Activated CD4-positive, alpha-beta T cell treated with anti-CD3 and anti-CD28 coated beads, Interleukin-2, amount 10 ng/mL, durations not matched to agents 7 days and 5 days (primary cell): Measurements from ENCODE around the gene FAR2. TPM values are rescaled to one million over a fixed set of nuclear protein-coding genes. Genes with fewer than 3 reads are reported as not detected.
A peak's percentile ranks its signal among the peaks of the same experiment; 100 is the strongest.

Experiments used
- CTCF ChIA-PET: fragments of 350-600 bp; sonication (Branson Sonifier 250); formaldehyde crosslinking; loops from one replicate; lab custom pipeline; 2021; ENCODE audit warnings: antibody characterized with exemption; lab: Charles Lee
- POLR2A ChIA-PET: fragments of 350-600 bp; sonication (Branson Sonifier 250); formaldehyde crosslinking; loops from one replicate; lab custom pipeline; 2021; ENCODE audit warnings: antibody characterized with exemption; lab: Charles Lee
- DNase-seq: peaks from one replicate; pipeline ENCODE4 v3.0.0-alpha.2; 2020
- H3K27ac Mint-ChIP-seq: one replicate; pipeline ENCODE4 v1.8.0; 2021; ENCODE audit warnings: mild to moderate bottlenecking, moderate library complexity, mixed read lengths
- H3K27me3 Mint-ChIP-seq: one replicate; pipeline ENCODE4 v1.8.0; 2021; ENCODE audit warnings: mixed read lengths
- H3K36me3 Mint-ChIP-seq: one replicate; pipeline ENCODE4 v1.8.0; 2021; ENCODE audit warnings: low read depth, mixed read lengths
- H3K4me1 Mint-ChIP-seq: one replicate; pipeline ENCODE4 v1.8.0; 2021; ENCODE audit warnings: mixed read lengths
- H3K4me3 Mint-ChIP-seq: one replicate; pipeline ENCODE4 v1.8.0; 2021; ENCODE audit warnings: mild to moderate bottlenecking, moderate library complexity, mixed read lengths
- H3K9me3 Mint-ChIP-seq: one replicate; pipeline ENCODE4 v1.8.0; 2021; ENCODE audit warnings: mixed read lengths
- total RNA-seq, 2 experiments: library from RNA; stranded (reverse); gene quantifications; one replicate each; pipeline ENCODE4 v1.2.3, GENCODE V29; 2021

FAR2 gene
- total RNA-seq, 2 experiments from 2014 or later: 24.6 to 26.6 TPM

- peaks cover 5% of the 10 kb centered on the region for H3K9me3 Mint-ChIP-seq
- peaks cover 26% of the 10 kb centered on the region for H3K27me3 Mint-ChIP-seq
- DNase-seq: no peak
- POLR2A ChIA-PET: no interaction called here
- CTCF ChIA-PET: interaction anchor here (1.3 kb wide), 1 partner anchor 11 kb away, joined by 3 read pairs; no protein-coding TSS in a partner anchor
- peaks cover 19% of the 10 kb centered on the region for H3K4me1 Mint-ChIP-seq
- peaks cover 5% of the 10 kb centered on the region for H3K36me3 Mint-ChIP-seq
- H3K27ac Mint-ChIP-seq: no peak overlapping the region
- H3K4me3 Mint-ChIP-seq: no peak overlapping the region
Observed at GRCh38 chr12:29145372-29146170, 3.5 kb upstream of the FAR2 start.

GRCh38 chr12:29146196-29146595 is 2.9 kb upstream of the FAR2 start:
- no peak overlapping the region for H3K27ac Mint-ChIP-seq
- peaks cover 5% of the 10 kb centered on the region for H3K9me3 Mint-ChIP-seq
- peaks cover 23% of the 10 kb centered on the region for H3K4me1 Mint-ChIP-seq
- H3K4me3 Mint-ChIP-seq: no peak overlapping the region
- ChIA-PET CTCF (interaction anchor here (1.3 kb wide), 1 partner anchor 12 kb away, joined by 3 read pairs; no protein-coding TSS in a partner anchor), POLR2A (no interaction called here)
- no peak for DNase-seq
- peaks cover 5% of the 10 kb centered on the region for H3K36me3 Mint-ChIP-seq
- H3K27me3 Mint-ChIP-seq: peaks cover 31% of the 10 kb centered on the region

GRCh38 chr12:29147731-29148595 is 1.1 kb upstream of the FAR2 start:
- DNase-seq: no peak
- Mint-ChIP-seq H3K36me3 (peaks cover 5% of the 10 kb centered on the region), H3K27me3 (peaks cover 31% of the 10 kb centered on the region), H3K4me1 (peaks cover 32% of the 10 kb centered on the region), H3K4me3 (peak overlapping the region; percentile 95), H3K9me3 (peaks cover 3% of the 10 kb centered on the region), H3K27ac (peak overlapping the region; percentile 97)
- POLR2A ChIA-PET: no interaction called here
- CTCF ChIA-PET: no interaction called here

GRCh38 chr12:29148596-29148910 is 525 bp upstream of the FAR2 start:
- ChIA-PET POLR2A (no interaction called here), CTCF (no interaction called here)
- Mint-ChIP-seq H3K27me3 (peaks cover 31% of the 10 kb centered on the region), H3K4me3 (peak overlapping the region; percentile 95), H3K9me3 (peaks cover 3% of the 10 kb centered on the region), H3K4me1 (peaks cover 37% of the 10 kb centered on the region), H3K27ac (peak overlapping the region; percentile 97), H3K36me3 (peaks cover 5% of the 10 kb centered on the region)
- no peak for DNase-seq

- peaks cover 38% of the 10 kb centered on the region for H3K4me1 Mint-ChIP-seq
- H3K36me3 Mint-ChIP-seq: peaks cover 5% of the 10 kb centered on the region
- peak overlapping the region; percentile 95 for H3K4me3 Mint-ChIP-seq
- DNase-seq: peak; percentile 10
- H3K27me3 Mint-ChIP-seq: peaks cover 29% of the 10 kb centered on the region
- ChIA-PET CTCF (no interaction called here), POLR2A (no interaction called here)
- H3K9me3 Mint-ChIP-seq: peaks cover 3% of the 10 kb centered on the region
- H3K27ac Mint-ChIP-seq: peak overlapping the region; percentile 97
Observed at GRCh38 chr12:29149691-29150281, 708 bp downstream of the FAR2 start.

GRCh38 chr12:29150462-29150861 is 1.4 kb downstream of the FAR2 start:
- peaks cover 27% of the 10 kb centered on the region for H3K27me3 Mint-ChIP-seq
- H3K4me1 Mint-ChIP-seq: peaks cover 38% of the 10 kb centered on the region
- H3K36me3 Mint-ChIP-seq: peaks cover 5% of the 10 kb centered on the region
- ChIA-PET POLR2A (no interaction called here), CTCF (no interaction called here)
- no peak overlapping the region for H3K27ac Mint-ChIP-seq
- peak overlapping the region; percentile 95 for H3K4me3 Mint-ChIP-seq
- DNase-seq: no peak
- H3K9me3 Mint-ChIP-seq: no peaks in the 10 kb centered on the region

- peaks cover 20% of the 10 kb centered on the region for H3K27me3 Mint-ChIP-seq
- H3K9me3 Mint-ChIP-seq: no peaks in the 10 kb centered on the region
- H3K36me3 Mint-ChIP-seq: peaks cover 5% of the 10 kb centered on the region
- H3K4me3 Mint-ChIP-seq: no peak overlapping the region
- CTCF ChIA-PET: interaction anchor here (0.8 kb wide), 1 partner anchor 12 kb away, joined by 3 read pairs; no protein-coding TSS in a partner anchor
- no peak for DNase-seq
- peaks cover 38% of the 10 kb centered on the region for H3K4me1 Mint-ChIP-seq
- POLR2A ChIA-PET: no interaction called here
- no peak overlapping the region for H3K27ac Mint-ChIP-seq
Observed at GRCh38 chr12:29152223-29152868, 3.3 kb downstream of the FAR2 start.

- DNase-seq: no peak
- Mint-ChIP-seq H3K4me1 (peaks cover 32% of the 10 kb centered on the region), H3K4me3 (no peak overlapping the region), H3K36me3 (peaks cover 5% of the 10 kb centered on the region), H3K27me3 (peaks cover 15% of the 10 kb centered on the region), H3K27ac (no peak overlapping the region), H3K9me3 (no peaks in the 10 kb centered on the region)
- CTCF ChIA-PET: interaction anchor here (0.8 kb wide), 1 partner anchor 11 kb away, joined by 3 read pairs; no protein-coding TSS in a partner anchor
- POLR2A ChIA-PET: no interaction called here
Observed at GRCh38 chr12:29152981-29153630, 4.0 kb downstream of the FAR2 start.

GRCh38 chr12:29155079-29155478 is 6.0 kb downstream of the FAR2 start:
- Mint-ChIP-seq H3K27me3 (peaks cover 12% of the 10 kb centered on the region), H3K36me3 (peaks cover 8% of the 10 kb centered on the region), H3K4me3 (no peak overlapping the region), H3K27ac (no peak overlapping the region), H3K9me3 (peaks cover 6% of the 10 kb centered on the region), H3K4me1 (peaks cover 31% of the 10 kb centered on the region)
- POLR2A ChIA-PET: no interaction called here
- CTCF ChIA-PET: no interaction called here
- no peak for DNase-seq

- no peak for DNase-seq
- CTCF ChIA-PET: no interaction called here
- no peaks in the 10 kb centered on the region for H3K27me3 Mint-ChIP-seq
- peaks cover 6% of the 10 kb centered on the region for H3K36me3 Mint-ChIP-seq
- POLR2A ChIA-PET: no interaction called here
- H3K4me3 Mint-ChIP-seq: no peak overlapping the region
- H3K9me3 Mint-ChIP-seq: peaks cover 8% of the 10 kb centered on the region
- H3K27ac Mint-ChIP-seq: no peak overlapping the region
- peaks cover 24% of the 10 kb centered on the region for H3K4me1 Mint-ChIP-seq
Observed at GRCh38 chr12:29157486-29157946, 8.4 kb downstream of the FAR2 start.

- Mint-ChIP-seq H3K36me3 (peaks cover 6% of the 10 kb centered on the region), H3K4me3 (no peak overlapping the region), H3K4me1 (peaks cover 19% of the 10 kb centered on the region), H3K27me3 (no peaks in the 10 kb centered on the region), H3K9me3 (peaks cover 8% of the 10 kb centered on the region), H3K27ac (no peak overlapping the region)
- CTCF ChIA-PET: no interaction called here
- no peak for DNase-seq
- POLR2A ChIA-PET: no interaction called here
Observed at GRCh38 chr12:29158115-29158763, 9.2 kb downstream of the FAR2 start.
